ENCODE results near the gene SLC17A9. TPM values are rescaled to one million over a fixed set of nuclear protein-coding genes. Genes with fewer than 3 reads are reported as not detected.

The SLC17A9 gene
- total and polyA plus RNA-seq, 2 experiments from 2014 or later, result 32.0 to 39.3 TPM

GRCh38 chr20:62994869-62995281 is 42.4 kb downstream of the SLC17A9 start:
- no peak overlapping the region for H3K4me3 Mint-ChIP-seq
- H4K20me1 ChIP-seq (replicated peaks; ENCODE audit: insufficient read depth), result no peaks in the 10 kb centered on the region
- no peak overlapping the region for H3K4me2 ChIP-seq
- H3F3A ChIP-seq (replicated peaks; ENCODE audit: low read depth), result peaks cover 17% of the 10 kb centered on the region; the same call in 1 of the 2 replicates
- no peak for DNase-seq (ENCODE audit: low spot score)
- no peaks in the 10 kb centered on the region for H3K36me3 Mint-ChIP-seq (ENCODE audit: low read depth)
- TF ChIP-seq ZNF462 (CRISPR knock-in tag; IDR thresholded peaks at IDR 0.05) (no peak), EZH2phosphoT487 (IDR thresholded peaks at IDR 0.05; ENCODE audit: unreplicated experiment) (no peak), EZH2 (IDR thresholded peaks at IDR 0.05; ENCODE audit: low read depth, unreplicated experiment) (no peak), ZNF114 (CRISPR knock-in tag; IDR thresholded peaks at IDR 0.05) (no peak), POLR2AphosphoS5 (IDR thresholded peaks at IDR 0.05; ENCODE audit: low read depth) (no peak), CREB1 (CRISPR knock-in tag; IDR thresholded peaks at IDR 0.05; ENCODE audit: low read depth) (no peak), STAT1 (IDR thresholded peaks at IDR 0.05; ENCODE audit: unreplicated experiment) (no peak), ETS1 (IDR thresholded peaks at IDR 0.05) (no peak), CTCF (conservative IDR thresholded peaks at IDR 0.05; ENCODE audit: low read depth in 2 of 2) (no peak), REST (IDR thresholded peaks at IDR 0.05; ENCODE audit: unreplicated experiment) (no peak), ZNF331 (CRISPR knock-in tag; IDR thresholded peaks at IDR 0.05; ENCODE audit: low read depth) (no peak), NANOG (IDR thresholded peaks at IDR 0.05; ENCODE audit: borderline replicate concordance) (no peak), JUNB (IDR thresholded peaks at IDR 0.05; ENCODE audit: unreplicated experiment) (no peak)
- H3K27ac ChIP-seq (ENCODE audit: low read depth), result no peak overlapping the region
- H3K4me1 ChIP-seq (ENCODE audit: insufficient read depth), result peaks cover 23% of the 10 kb centered on the region
- peak; percentile 23 for ATAC-seq
- no peaks in the 10 kb centered on the region for H3K79me2 ChIP-seq (replicated peaks; ENCODE audit: insufficient read depth)
- H3K4me1 Mint-ChIP-seq, result peaks cover 35% of the 10 kb centered on the region
- no peak overlapping the region for H2AFZ ChIP-seq
- H3K9me2 ChIP-seq (ENCODE audit: insufficient read depth), result no peaks in the 10 kb centered on the region
- no peak overlapping the region for H3K27ac Mint-ChIP-seq
- H3K9me3 Mint-ChIP-seq, result no peaks in the 10 kb centered on the region
- H3K27me3 ChIP-seq (ENCODE audit: insufficient read depth), result no peaks in the 10 kb centered on the region
- peaks cover 33% of the 10 kb centered on the region for H3K27me3 Mint-ChIP-seq (ENCODE audit: insufficient read depth, low read depth, poor library complexity)
- no peak overlapping the region for H3K4me3 ChIP-seq
- no peaks in the 10 kb centered on the region for H3K36me3 ChIP-seq (ENCODE audit: insufficient read depth)
